Lower leg skin (tissue), 3 donors: ENCODE measurements around the gene HK3.

Experiments used
- POLR2A ChIP-seq, 2 donors: fragments of 450-650 bp; IDR thresholded peaks; one replicate each; pipeline ENCODE4 v1.6.1; 2016 to 2017; ENCODE audit warnings: antibody characterized with exemption in 2 of 2, mild to moderate bottlenecking in 1 of 2, moderate library complexity in 1 of 2
- TF ChIP-seq, protein P1 (sequence below), 3 donors: fragments of 450-650 bp; IDR thresholded peaks; one replicate each; pipeline ENCODE4 v1.5.1; 2016; ENCODE audit warnings: antibody characterized with exemption in 3 of 3, mild to moderate bottlenecking in 3 of 3, moderate library complexity in 2 of 3

DNA sequence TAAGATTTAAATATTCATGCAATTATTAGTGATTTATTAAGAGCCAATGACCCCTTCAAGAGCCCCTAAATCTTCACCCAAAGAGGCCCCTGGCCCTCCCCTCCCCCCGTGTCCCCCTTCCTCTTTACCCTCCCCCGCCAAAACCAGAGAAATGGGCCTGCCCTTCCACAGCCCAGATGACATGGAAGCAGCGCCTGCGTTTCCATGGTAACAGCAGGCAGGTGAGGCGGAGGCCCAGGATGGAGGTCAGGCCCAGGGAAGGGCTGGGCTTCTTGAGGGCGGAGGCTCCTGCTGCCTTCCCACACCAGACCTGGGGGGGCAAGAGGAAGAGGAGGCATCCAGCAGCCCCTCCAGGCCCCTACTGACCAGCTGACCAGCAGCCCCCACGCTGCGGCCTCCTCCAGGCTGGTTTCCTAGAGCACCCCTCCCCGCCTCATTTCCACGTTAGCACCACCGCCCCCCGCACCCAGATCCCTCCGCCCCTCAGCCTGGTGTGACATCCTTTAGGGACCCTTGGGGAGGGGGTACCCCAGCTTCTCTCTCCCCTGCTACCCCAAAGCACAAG lies 51.3 kb downstream of the HK3 start:
- TF ChIP-seq, protein P1, sequence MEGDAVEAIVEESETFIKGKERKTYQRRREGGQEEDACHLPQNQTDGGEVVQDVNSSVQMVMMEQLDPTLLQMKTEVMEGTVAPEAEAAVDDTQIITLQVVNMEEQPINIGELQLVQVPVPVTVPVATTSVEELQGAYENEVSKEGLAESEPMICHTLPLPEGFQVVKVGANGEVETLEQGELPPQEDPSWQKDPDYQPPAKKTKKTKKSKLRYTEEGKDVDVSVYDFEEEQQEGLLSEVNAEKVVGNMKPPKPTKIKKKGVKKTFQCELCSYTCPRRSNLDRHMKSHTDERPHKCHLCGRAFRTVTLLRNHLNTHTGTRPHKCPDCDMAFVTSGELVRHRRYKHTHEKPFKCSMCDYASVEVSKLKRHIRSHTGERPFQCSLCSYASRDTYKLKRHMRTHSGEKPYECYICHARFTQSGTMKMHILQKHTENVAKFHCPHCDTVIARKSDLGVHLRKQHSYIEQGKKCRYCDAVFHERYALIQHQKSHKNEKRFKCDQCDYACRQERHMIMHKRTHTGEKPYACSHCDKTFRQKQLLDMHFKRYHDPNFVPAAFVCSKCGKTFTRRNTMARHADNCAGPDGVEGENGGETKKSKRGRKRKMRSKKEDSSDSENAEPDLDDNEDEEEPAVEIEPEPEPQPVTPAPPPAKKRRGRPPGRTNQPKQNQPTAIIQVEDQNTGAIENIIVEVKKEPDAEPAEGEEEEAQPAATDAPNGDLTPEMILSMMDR (IDR thresholded peaks at IDR 0.05): no peak
- no peak for TF ChIP-seq POLR2A (IDR thresholded peaks at IDR 0.05)
